Lung (tissue), 12 donors: ENCODE data around the gene B4GALT2. TPM values are rescaled to one million over a fixed set of nuclear protein-coding genes. Genes with fewer than 3 reads are reported as not detected.

Source experiments
- ATAC-seq: fragments of 200-7000 bp; cut with Tn5 transposase; one replicate; pipeline ENCODE4 v1.9.1; 2020; ENCODE audit warnings: moderate number of reproducible peaks; ENCODE audit not compliant: insufficient read depth, low FRiP score
- DNase-seq, 3 donors: peaks; one replicate each; pipeline ENCODE4 v3.0.0-alpha.2; 2013 to 2017
- H3K27ac ChIP-seq, 2 donors: one replicate each; pipeline ENCODE4 v1.5.1; 2013; ENCODE audit warnings: mild to moderate bottlenecking in 2 of 2, moderate library complexity in 2 of 2, control low read depth in 1 of 2, inconsistent platforms in 1 of 2, low read depth in 1 of 2, low read length in 1 of 2
- H3K27me3 ChIP-seq, 3 donors: one replicate each; pipeline ENCODE4 v1.5.1; 2013; ENCODE audit warnings: low read length in 2 of 3; ENCODE audit not compliant: control insufficient read depth in 3 of 3, insufficient read depth in 3 of 3
- H3K36me3 ChIP-seq, 4 donors: one replicate each; pipeline ENCODE4 v1.5.1; 2013; ENCODE audit warnings: low read length in 4 of 4, mild to moderate bottlenecking in 1 of 4, moderate library complexity in 1 of 4; ENCODE audit not compliant: control insufficient read depth in 4 of 4, insufficient read depth in 4 of 4
- H3K4me1 ChIP-seq, 5 donors: one replicate each; pipeline ENCODE4 v1.5.1; 2013; ENCODE audit warnings: low read length in 5 of 5, mild to moderate bottlenecking in 2 of 5, moderate library complexity in 1 of 5; ENCODE audit not compliant: control insufficient read depth in 5 of 5, insufficient read depth in 5 of 5
- H3K4me3 ChIP-seq: one replicate; pipeline ENCODE4 v1.5.1; 2013; ENCODE audit warnings: mild to moderate bottlenecking, control low read depth, moderate library complexity
- H3K9ac ChIP-seq, 2 donors: one replicate each; pipeline ENCODE4 v1.5.1; 2013; ENCODE audit warnings: low read length in 2 of 2, control low read depth in 1 of 2; ENCODE audit not compliant: insufficient read depth in 1 of 2
- H3K9me3 ChIP-seq, 4 donors: one replicate each; pipeline ENCODE4 v1.5.1; 2013; ENCODE audit warnings: low read length in 3 of 4, mild to moderate bottlenecking in 1 of 4, moderate library complexity in 1 of 4; ENCODE audit not compliant: control insufficient read depth in 4 of 4, insufficient read depth in 3 of 4
- CTCF ChIP-seq: IDR thresholded peaks from 2 replicates; pipeline ENCODE4 v1.5.1; 2012; ENCODE audit warnings: mild to moderate bottlenecking; ENCODE audit errors: control extremely low read depth, extremely low read depth
- WGBS, 2 donors: extraction: QIAGEN DNeasy Blood & Tissue Kit; methylation state at CpG; one replicate each; pipeline ENCODE4 v1.1.7; 2013; 5-methylcytosine and 5-hydroxymethylcytosine counted together
- polyA plus RNA-seq, 2 donors: library from polyadenylated mRNA; stranded (reverse); fragments of 200-250 nt; gene quantifications; one replicate each; pipeline ENCODE4 v1.2.1, GENCODE V29; 2013
- total RNA-seq, 2 donors: library from RNA; depleted of rRNA in 1 of 2; stranded (reverse); fragments of >200 nt in 1 of 2; gene quantifications; one replicate each; pipeline ENCODE4 v1.2.1, GENCODE V29; 2014 to 2021
- donor health status: control.
- donor health status: control.
- donor health status: Bipolar disorder and iron deficiency.
- donor health status: healthy.
- donor health status: DM: yes; HTN: yes; CAD: no.

Gene B4GALT2
- total and polyA plus RNA-seq, 4 donors, result 13.6 to 40.9 (median 30.5) TPM

- no peak for ATAC-seq
- Histone ChIP-seq H3K27me3 (no peaks in the 10 kb centered on the region), H3K4me1 (peaks cover 3 to 20% (median 13%) of the 10 kb centered on the region in 5 donors), H3K4me3 (peak overlapping the region; percentile 40), H3K9ac (no peak overlapping the region), H3K9me3 (no peaks in the 10 kb centered on the region), H3K36me3 (peaks cover 0 to 10% (median 0%) of the 10 kb centered on the region in 4 donors), H3K27ac (peak overlapping the region; percentile 33 to 97)
- TF ChIP-seq CTCF, result no peak
- WGBS, 2 donors, result 3 to 6% methylated on average over 3 of the region's 3 CpGs
- no peak for DNase-seq
Measured at GRCh38 chr1:43945674-43946235, 33.3 kb upstream of the B4GALT2 start.

- Histone ChIP-seq H3K4me1 (peaks cover 3 to 20% (median 13%) of the 10 kb centered on the region in 5 donors), H3K36me3 (peaks cover 0 to 10% (median 0%) of the 10 kb centered on the region in 4 donors), H3K9ac (peak within 1 kb of the TSS; percentile 40 to 89), H3K27ac (peak within 1 kb of the TSS; percentile 97 to 99), H3K9me3 (no peaks in the 10 kb centered on the region), H3K27me3 (no peaks in the 10 kb centered on the region), H3K4me3 (peak within 1 kb of the TSS; percentile 71)
- WGBS, 2 donors, result 0 to 1% methylated on average over 72 to 74 of the region's 74 CpGs
- peak; percentile 98 for ATAC-seq
- peak; percentile 78 for TF ChIP-seq CTCF
- peak; percentile 96 to 97 (median 96) for DNase-seq
Measured at GRCh38 chr1:43946236-43947060, 32.6 kb upstream of the B4GALT2 start, which contains the start of gene IPO13. Gene IPO13 (plus strand): TSS chr1:43946950. CDS start chr1:43947601, 651 bp downstream.

GRCh38 chr1:43947061-43947873, 31.7 kb upstream of the B4GALT2 start:
- Histone ChIP-seq H3K9ac (peak overlapping the region; percentile 39 to 74), H3K4me1 (peaks cover 3 to 20% (median 13%) of the 10 kb centered on the region in 5 donors), H3K27ac (peak overlapping the region; percentile 97 to 99), H3K36me3 (peaks cover 0 to 10% (median 0%) of the 10 kb centered on the region in 4 donors), H3K9me3 (no peaks in the 10 kb centered on the region), H3K4me3 (peak overlapping the region; percentile 71), H3K27me3 (no peaks in the 10 kb centered on the region)
- ATAC-seq, result peak; percentile 5
- TF ChIP-seq CTCF, result no peak
- no peak for DNase-seq
- 7 to 11% methylated on average over 26 to 27 of the region's 27 CpGs for WGBS, 2 donors
